ENCODE data around the gene ETNK2. TPM values are rescaled to one million over a fixed set of nuclear protein-coding genes. Genes with fewer than 3 reads are reported as not detected.
A peak's percentile ranks its signal among the peaks of the same experiment; 100 is the strongest.

The ETNK2 gene
- total and polyA plus RNA-seq, 2 of the 13 experiments (the other 11 are each of a cell fraction or from before 2014, with no cell fraction given): 15.5 to 42.8 TPM

DNA sequence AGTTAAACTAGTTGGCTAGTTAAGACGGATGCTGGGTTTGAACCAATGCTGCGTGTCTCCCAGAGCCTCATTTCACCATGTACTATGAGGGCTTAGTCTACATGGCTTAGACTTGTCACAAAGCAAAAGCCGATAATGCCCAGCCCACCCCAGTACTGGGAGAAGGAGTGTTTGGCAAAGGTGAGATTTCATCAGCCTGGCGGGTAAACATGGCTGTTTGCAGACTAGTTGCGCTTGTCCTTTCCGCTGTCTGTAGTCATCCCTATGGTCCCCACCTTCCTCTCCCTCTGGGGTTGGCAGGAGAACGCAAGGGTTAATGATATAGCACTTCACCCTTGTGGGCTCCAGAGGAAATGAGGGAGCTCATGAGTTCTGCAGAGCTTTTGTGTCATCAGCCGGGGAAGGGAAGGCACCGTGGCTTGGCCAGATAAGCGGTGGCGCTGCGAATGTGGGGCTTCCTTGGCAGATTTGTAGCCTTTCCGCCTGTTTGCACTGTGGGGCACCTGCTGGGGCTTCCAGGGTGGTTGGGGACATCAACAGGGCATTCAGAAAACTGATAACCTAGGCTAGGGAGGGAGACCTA is 49.7 kb downstream of the ETNK2 start (continued):
- TF ChIP-seq ZNF33A (CRISPR knock-in tag; IDR thresholded peaks at IDR 0.05; ENCODE audit: borderline replicate concordance): no peak
- peak; percentile 76; the same call in 1 of the 2 replicates for TF ChIP-seq CCDC6 (CRISPR knock-in tag; IDR thresholded peaks at IDR 0.05)
- TF ChIP-seq SPEN (CRISPR knock-in tag; IDR thresholded peaks at IDR 0.05; ENCODE audit: low read depth): no peak
- TF ChIP-seq FOXP1 (IDR thresholded peaks at IDR 0.05): no peak
- TF ChIP-seq FOXP1 (CRISPR knock-in tag; IDR thresholded peaks at IDR 0.05): peak; percentile 69
- TF ChIP-seq CEBPB (IDR thresholded peaks at IDR 0.05; ENCODE audit: borderline replicate concordance, low read depth, low read length): peak; percentile 79; the same call in 1 of the 2 replicates
- TF ChIP-seq RBM22 (optimal IDR thresholded peaks at IDR 0.05; ENCODE audit: low read length): no peak
- TF ChIP-seq SIX4 (CRISPR knock-in tag; IDR thresholded peaks at IDR 0.05): no peak
- peak; percentile 79; the same call in 1 of the 2 replicates for TF ChIP-seq ZNF564 (CRISPR knock-in tag; IDR thresholded peaks at IDR 0.05)
- TF ChIP-seq, protein P1, sequence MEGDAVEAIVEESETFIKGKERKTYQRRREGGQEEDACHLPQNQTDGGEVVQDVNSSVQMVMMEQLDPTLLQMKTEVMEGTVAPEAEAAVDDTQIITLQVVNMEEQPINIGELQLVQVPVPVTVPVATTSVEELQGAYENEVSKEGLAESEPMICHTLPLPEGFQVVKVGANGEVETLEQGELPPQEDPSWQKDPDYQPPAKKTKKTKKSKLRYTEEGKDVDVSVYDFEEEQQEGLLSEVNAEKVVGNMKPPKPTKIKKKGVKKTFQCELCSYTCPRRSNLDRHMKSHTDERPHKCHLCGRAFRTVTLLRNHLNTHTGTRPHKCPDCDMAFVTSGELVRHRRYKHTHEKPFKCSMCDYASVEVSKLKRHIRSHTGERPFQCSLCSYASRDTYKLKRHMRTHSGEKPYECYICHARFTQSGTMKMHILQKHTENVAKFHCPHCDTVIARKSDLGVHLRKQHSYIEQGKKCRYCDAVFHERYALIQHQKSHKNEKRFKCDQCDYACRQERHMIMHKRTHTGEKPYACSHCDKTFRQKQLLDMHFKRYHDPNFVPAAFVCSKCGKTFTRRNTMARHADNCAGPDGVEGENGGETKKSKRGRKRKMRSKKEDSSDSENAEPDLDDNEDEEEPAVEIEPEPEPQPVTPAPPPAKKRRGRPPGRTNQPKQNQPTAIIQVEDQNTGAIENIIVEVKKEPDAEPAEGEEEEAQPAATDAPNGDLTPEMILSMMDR (CRISPR knock-in tag; IDR thresholded peaks at IDR 0.05): peak; percentile 26; the same call in 1 of the 2 replicates
- peak; percentile 54 for TF ChIP-seq NR2F6 (IDR thresholded peaks at IDR 0.05)
- peak; percentile 70 for TF ChIP-seq NR2F6 (CRISPR knock-in tag; IDR thresholded peaks at IDR 0.05)
- TF ChIP-seq TMF1 (CRISPR knock-in tag; IDR thresholded peaks at IDR 0.05; ENCODE audit: low read depth): no peak
- no peak for TF ChIP-seq ZNF10 (CRISPR knock-in tag; IDR thresholded peaks at IDR 0.05; ENCODE audit: borderline replicate concordance, low read depth)
- no peak for TF ChIP-seq ZSCAN30 (CRISPR knock-in tag; IDR thresholded peaks at IDR 0.05)
- no peak for TF ChIP-seq IRF1 (CRISPR knock-in tag; IDR thresholded peaks at IDR 0.05; ENCODE audit: low read depth)
- 0 out of 2 replicates have a peak, but pooled peaks have one; percentile 32 for TF ChIP-seq ZBTB20 (CRISPR knock-in tag; IDR thresholded peaks at IDR 0.05; ENCODE audit: borderline replicate concordance, low read depth)
- TF ChIP-seq ZMYM3 (CRISPR knock-in tag; IDR thresholded peaks at IDR 0.05): peak; percentile 39; the same call in 1 of the 2 replicates
- peak; percentile 62; the same call in 1 of the 2 replicates for TF ChIP-seq THAP11 (CRISPR knock-in tag; IDR thresholded peaks at IDR 0.05)
- TF ChIP-seq ZFP91 (CRISPR knock-in tag; IDR thresholded peaks at IDR 0.05; ENCODE audit: borderline replicate concordance): no peak; the same call in 1 of the 2 replicates
- TF ChIP-seq ZBTB21 (CRISPR knock-in tag; IDR thresholded peaks at IDR 0.05): 0 out of 2 replicates have a peak, but pooled peaks have one; percentile 20
- TF ChIP-seq, protein P2, sequence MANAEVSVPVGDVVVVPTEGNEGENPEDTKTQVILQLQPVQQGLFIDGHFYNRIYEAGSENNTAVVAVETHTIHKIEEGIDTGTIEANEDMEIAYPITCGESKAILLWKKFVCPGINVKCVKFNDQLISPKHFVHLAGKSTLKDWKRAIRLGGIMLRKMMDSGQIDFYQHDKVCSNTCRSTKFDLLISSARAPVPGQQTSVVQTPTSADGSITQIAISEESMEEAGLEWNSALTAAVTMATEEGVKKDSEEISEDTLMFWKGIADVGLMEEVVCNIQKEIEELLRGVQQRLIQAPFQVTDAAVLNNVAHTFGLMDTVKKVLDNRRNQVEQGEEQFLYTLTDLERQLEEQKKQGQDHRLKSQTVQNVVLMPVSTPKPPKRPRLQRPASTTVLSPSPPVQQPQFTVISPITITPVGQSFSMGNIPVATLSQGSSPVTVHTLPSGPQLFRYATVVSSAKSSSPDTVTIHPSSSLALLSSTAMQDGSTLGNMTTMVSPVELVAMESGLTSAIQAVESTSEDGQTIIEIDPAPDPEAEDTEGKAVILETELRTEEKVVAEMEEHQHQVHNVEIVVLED (CRISPR knock-in tag; IDR thresholded peaks at IDR 0.05; ENCODE audit: borderline replicate concordance): no peak
- no peak for TF ChIP-seq ZNF724P (CRISPR knock-in tag; IDR thresholded peaks at IDR 0.05; ENCODE audit: borderline replicate concordance)
- TF ChIP-seq KDM5B (CRISPR knock-in tag; IDR thresholded peaks at IDR 0.05; ENCODE audit: borderline replicate concordance): no peak
- peak; percentile 43; the same call in 1 of the 2 replicates for TF ChIP-seq ZNF709 (CRISPR knock-in tag; IDR thresholded peaks at IDR 0.05)
- no peak for TF ChIP-seq RFX1 (IDR thresholded peaks at IDR 0.05)
